Measurements from ENCODE around the gene COLEC11. TPM values are rescaled to one million over a fixed set of nuclear protein-coding genes. Genes with fewer than 3 reads are reported as not detected.

The COLEC11 gene
- total and polyA plus RNA-seq, 10 of the 15 experiments (the other 5 are each of a cell fraction or from before 2014, with no cell fraction given): 0.08 to 0.74 (median 0.14) TPM; not detected in 4

- TF ChIP-seq ZNF687 (IDR thresholded peaks at IDR 0.05) (peak; percentile 63), POLR2AphosphoS5 (IDR thresholded peaks at IDR 0.05; ENCODE audit: low read length) (peak; percentile 86), CREM (IDR thresholded peaks at IDR 0.05; ENCODE audit: low read depth) (peak; percentile 99), HDAC6 (IDR thresholded peaks at IDR 0.05; ENCODE audit: unreplicated experiment) (peak; percentile 28), ASH2L (IDR thresholded peaks at IDR 0.05; ENCODE audit: borderline replicate concordance, low read depth) (no peak), ATF3 (IDR thresholded peaks at IDR 0.05; ENCODE audit: borderline replicate concordance, extremely low read depth, low read depth, low read length) (peak; percentile 75; the same call in 1 of the 2 replicates), TARDBP (IDR thresholded peaks at IDR 0.05; ENCODE audit: borderline replicate concordance) (no peak), POU2F2 (IDR thresholded peaks at IDR 0.05; ENCODE audit: borderline replicate concordance, low read depth, low read length) (no peak), ZNF217 (IDR thresholded peaks at IDR 0.05) (no peak), ZBTB11 (CRISPR knock-in tag; IDR thresholded peaks at IDR 0.05) (0 out of 2 replicates have a peak, but pooled peaks have one; percentile 10), ESRRA (IDR thresholded peaks at IDR 0.05; ENCODE audit: low read length) (no peak), KLF5 (IDR thresholded peaks at IDR 0.05; ENCODE audit: partially characterized antibody) (peak; percentile 65), SUZ12 (IDR thresholded peaks at IDR 0.05; ENCODE audit: unreplicated experiment) (no peak), SMARCA5 (IDR thresholded peaks at IDR 0.05) (peak; percentile 58; the same call in 1 of the 2 replicates), SKIL (IDR thresholded peaks at IDR 0.05; ENCODE audit: low read depth, poor library complexity, severe bottlenecking) (no peak)
Observed at GRCh38 chr2:3558205-3559014, 36.5 kb upstream of the COLEC11 start, which contains the start of gene RNASEH1 (continued).

Data from GM12878 (cell line).